Measurements from ENCODE around the gene CHD9NB.

GRCh38 chr16:53085369-53085843 is 32.7 kb upstream of the CHD9NB start:
- TF ChIP-seq NBN (IDR thresholded peaks at IDR 0.05) (no peak), SPI1 (IDR thresholded peaks at IDR 0.05; ENCODE audit: borderline replicate concordance, insufficient read depth, low read depth, low read length) (no peak), CTCF (IDR thresholded peaks at IDR 0.05 in 2 of 3, conservative IDR thresholded peaks at IDR 0.05 in 1 of 3; ENCODE audit: control insufficient read depth in 2 of 3, extremely low read depth in 1 of 3, insufficient read depth in 1 of 3, low read depth in 3 of 3, low read length in 3 of 3) (no peak), BACH1 (IDR thresholded peaks at IDR 0.05; ENCODE audit: borderline replicate concordance) (no peak), SKIL (IDR thresholded peaks at IDR 0.05; ENCODE audit: low read depth, poor library complexity, severe bottlenecking) (no peak), EZH2 (IDR thresholded peaks at IDR 0.05; ENCODE audit: borderline replicate concordance, control insufficient read depth, low read depth, low read length) (no peak)

All from GM12878 (cell line).